ENCODE data around the gene NENF. TPM values are rescaled to one million over a fixed set of nuclear protein-coding genes. Genes with fewer than 3 reads are reported as not detected.
"Not testable (repeated sequence)": the region's sequence is repeated elsewhere in the genome, so short reads cannot be mapped to it uniquely, and the experiment has no call there.

The NENF gene
- total RNA-seq, 1 experiment from 2014 or later = 71.8 TPM

DNA sequence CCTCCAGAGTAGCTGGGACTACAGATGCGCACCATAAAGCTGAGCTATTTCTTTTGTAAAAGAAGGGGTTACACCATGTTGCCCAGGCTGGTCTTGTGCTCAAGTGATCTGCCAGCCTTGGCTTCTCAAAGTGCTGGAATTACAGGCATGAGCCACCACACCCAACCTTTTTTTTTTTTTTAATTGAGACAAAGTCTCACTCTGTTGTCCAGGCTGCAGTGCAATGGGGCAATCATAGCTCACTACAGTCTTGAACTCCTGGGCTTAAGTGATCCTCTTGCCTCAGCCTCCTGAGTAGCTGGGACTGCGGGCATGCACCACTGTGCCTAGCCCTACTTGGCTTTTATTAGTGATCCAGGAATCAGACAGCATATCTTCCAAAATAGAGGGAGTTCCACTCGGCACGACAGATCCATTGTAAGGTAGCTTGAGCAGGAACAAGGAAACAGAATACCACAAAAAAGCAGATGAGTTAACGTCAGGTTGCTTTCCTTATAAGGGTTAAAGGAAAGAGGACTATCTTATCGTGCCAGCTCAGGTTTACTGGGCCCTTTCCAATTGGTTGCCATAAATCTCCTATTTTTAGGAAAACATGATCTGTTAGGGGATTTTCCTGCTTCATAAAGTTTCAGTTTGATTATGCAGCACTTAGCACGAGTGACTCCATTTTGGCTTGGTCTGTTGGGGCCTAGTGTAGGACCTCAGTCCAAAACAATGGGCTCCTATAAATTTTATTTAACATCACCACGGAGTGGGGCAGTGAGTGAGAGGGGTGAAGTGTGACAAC, 45.2 kb downstream of the NENF start:
- Histone ChIP-seq H3K4me1 (replicated peaks; ENCODE audit: insufficient read depth) (peaks cover 19% of the 10 kb centered on the region), H3K27ac (no peak overlapping the region), H3K36me3 (ENCODE audit: low read depth) (no peaks in the 10 kb centered on the region), H3K4me2 (no peak overlapping the region), H4K20me1 (ENCODE audit: insufficient read depth) (no peaks in the 10 kb centered on the region), H2AFZ (no peak overlapping the region), H3K79me2 (ENCODE audit: low read depth) (no peaks in the 10 kb centered on the region), H3F3A (ENCODE audit: insufficient read depth, low read depth) (peaks cover 7% of the 10 kb centered on the region; the same call in 1 of the 2 replicates), H3K4me3 (no peak overlapping the region), H3K9me3 (ENCODE audit: insufficient read depth, low read depth) (no peaks in the 10 kb centered on the region), H3K27me3 (ENCODE audit: insufficient read depth, low read depth) (no peaks in the 10 kb centered on the region), H3K9me2 (ENCODE audit: insufficient read depth) (no peaks in the 10 kb centered on the region)
- ChIA-PET POLR2A (ENCODE audit: unreplicated experiment) (interaction anchor here (0.6 to 1.0 kb wide), 5 partner anchors 8 to 251 kb away, joined by 3 to 42 read pairs (median 5); no protein-coding TSS in a partner anchor), CTCF (interaction anchor here (0.5 to 2.0 kb wide), 7 partner anchors 20 to 380 kb away, joined by 3 to 12 read pairs (median 6); partner anchors contain the start of gene FLVCR1)
- TF ChIP-seq, protein P1, sequence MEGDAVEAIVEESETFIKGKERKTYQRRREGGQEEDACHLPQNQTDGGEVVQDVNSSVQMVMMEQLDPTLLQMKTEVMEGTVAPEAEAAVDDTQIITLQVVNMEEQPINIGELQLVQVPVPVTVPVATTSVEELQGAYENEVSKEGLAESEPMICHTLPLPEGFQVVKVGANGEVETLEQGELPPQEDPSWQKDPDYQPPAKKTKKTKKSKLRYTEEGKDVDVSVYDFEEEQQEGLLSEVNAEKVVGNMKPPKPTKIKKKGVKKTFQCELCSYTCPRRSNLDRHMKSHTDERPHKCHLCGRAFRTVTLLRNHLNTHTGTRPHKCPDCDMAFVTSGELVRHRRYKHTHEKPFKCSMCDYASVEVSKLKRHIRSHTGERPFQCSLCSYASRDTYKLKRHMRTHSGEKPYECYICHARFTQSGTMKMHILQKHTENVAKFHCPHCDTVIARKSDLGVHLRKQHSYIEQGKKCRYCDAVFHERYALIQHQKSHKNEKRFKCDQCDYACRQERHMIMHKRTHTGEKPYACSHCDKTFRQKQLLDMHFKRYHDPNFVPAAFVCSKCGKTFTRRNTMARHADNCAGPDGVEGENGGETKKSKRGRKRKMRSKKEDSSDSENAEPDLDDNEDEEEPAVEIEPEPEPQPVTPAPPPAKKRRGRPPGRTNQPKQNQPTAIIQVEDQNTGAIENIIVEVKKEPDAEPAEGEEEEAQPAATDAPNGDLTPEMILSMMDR (conservative IDR thresholded peaks at IDR 0.05) = no peak
- no peak for TF ChIP-seq EZH2 (IDR thresholded peaks at IDR 0.05; ENCODE audit: low read depth)
- BruUV-seq (replicated peaks) = no TSS peak
- intact Hi-C loops (cut with micrococcal nuclease; ENCODE audit: unreplicated experiment) = loop anchor here (1.0 to 5.0 kb wide), 6 partner anchors 34 to 304 kb away; partner anchors contain the start of gene ATF3
- DNase-seq = no peak

DNA sequence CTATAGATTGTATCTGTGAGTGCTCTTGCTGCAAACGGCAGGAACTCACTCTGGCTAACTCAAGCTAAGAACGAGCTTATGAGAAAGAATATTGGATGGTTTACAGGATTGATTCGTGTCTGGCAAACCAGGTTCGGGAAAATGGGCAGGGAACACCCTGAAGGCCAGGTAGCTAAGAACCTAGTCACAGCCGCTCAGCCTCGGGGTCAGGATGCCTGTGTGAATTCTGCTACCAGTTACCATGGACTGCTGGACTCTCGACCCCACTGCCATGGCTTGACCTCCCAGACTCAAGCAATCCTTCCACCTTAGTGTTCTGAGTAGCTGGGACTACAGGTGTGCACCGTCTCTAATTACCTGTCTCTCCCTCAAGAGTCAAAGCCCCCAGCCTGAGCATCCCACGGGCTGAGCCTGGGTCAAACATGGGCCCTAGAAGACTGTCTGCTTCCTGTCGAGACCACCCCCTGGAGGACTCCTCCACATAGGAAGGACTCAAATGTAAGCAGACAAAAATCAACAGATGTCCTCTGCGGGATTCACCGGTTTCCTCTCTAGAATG, 45.8 kb downstream of the NENF start:
- Histone ChIP-seq H3K9me3 (ENCODE audit: insufficient read depth, low read depth) (no peaks in the 10 kb centered on the region), H2AFZ (no peak overlapping the region), H3K36me3 (ENCODE audit: low read depth) (no peaks in the 10 kb centered on the region), H3K4me2 (no peak overlapping the region), H3K4me3 (no peak overlapping the region), H3K27me3 (ENCODE audit: insufficient read depth, low read depth) (no peaks in the 10 kb centered on the region), H3K4me1 (replicated peaks; ENCODE audit: insufficient read depth) (peaks cover 21% of the 10 kb centered on the region), H4K20me1 (ENCODE audit: insufficient read depth) (no peaks in the 10 kb centered on the region), H3F3A (ENCODE audit: insufficient read depth, low read depth) (peaks cover 7% of the 10 kb centered on the region; the same call in 1 of the 2 replicates), H3K27ac (no peak overlapping the region), H3K79me2 (ENCODE audit: low read depth) (no peaks in the 10 kb centered on the region), H3K9me2 (ENCODE audit: insufficient read depth) (no peaks in the 10 kb centered on the region)
- intact Hi-C loops (cut with micrococcal nuclease; ENCODE audit: unreplicated experiment) = loop anchor here (5.0 kb wide), 2 partner anchors 34 to 304 kb away; no protein-coding TSS in a partner anchor
- CTCF ChIA-PET = interaction anchor here (0.5 to 2.0 kb wide), 4 partner anchors 23 to 186 kb away, joined by 4 to 12 read pairs (median 10); no protein-coding TSS in a partner anchor
- no peak for DNase-seq
- no TSS peak for BruUV-seq (replicated peaks)
- TF ChIP-seq EZH2 (IDR thresholded peaks at IDR 0.05; ENCODE audit: low read depth) = no peak
- TF ChIP-seq, protein P1 (conservative IDR thresholded peaks at IDR 0.05) = no peak
- POLR2A ChIA-PET (ENCODE audit: unreplicated experiment) = no interaction called here

DNA sequence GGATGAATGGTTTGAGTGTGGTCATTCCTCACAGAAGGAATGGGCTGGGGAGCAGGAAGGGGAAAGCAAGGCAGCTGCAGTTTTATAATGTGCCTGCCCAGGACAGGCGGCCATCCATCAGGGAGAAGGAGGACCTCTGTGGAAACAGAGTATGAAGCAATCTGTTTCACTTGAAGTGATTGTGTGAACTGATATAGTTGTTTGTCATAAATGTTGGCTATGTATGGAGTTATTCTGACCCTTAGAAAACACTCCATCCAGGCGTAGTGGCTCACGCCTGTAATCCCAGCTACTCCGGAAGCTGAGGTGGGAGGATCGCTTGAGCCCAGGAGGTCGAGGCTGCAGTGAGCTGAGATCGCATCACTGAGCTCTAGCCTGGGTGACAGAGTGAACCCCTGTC, 46.5 kb downstream of the NENF start:
- no peak overlapping the region for H3K4me2 ChIP-seq
- H3K4me3 ChIP-seq = no peak overlapping the region
- H3F3A ChIP-seq (ENCODE audit: insufficient read depth, low read depth) = peaks cover 11% of the 10 kb centered on the region; the same call in 1 of the 2 replicates
- ChIA-PET CTCF (interaction anchor here (0.7 to 1.2 kb wide), 3 partner anchors 23 to 132 kb away, joined by 4 read pairs; no protein-coding TSS in a partner anchor), POLR2A (ENCODE audit: unreplicated experiment) (no interaction called here)
- intact Hi-C loops (cut with micrococcal nuclease; ENCODE audit: unreplicated experiment) = loop anchor here (5.0 kb wide), 2 partner anchors 33 to 303 kb away; no protein-coding TSS in a partner anchor
- H3K9me2 ChIP-seq (ENCODE audit: insufficient read depth) = no peaks in the 10 kb centered on the region
- H3K9me3 ChIP-seq (ENCODE audit: insufficient read depth, low read depth) = no peaks in the 10 kb centered on the region
- no peaks in the 10 kb centered on the region for H3K27me3 ChIP-seq (ENCODE audit: insufficient read depth, low read depth)
- no peak overlapping the region for H2AFZ ChIP-seq
- no peaks in the 10 kb centered on the region for H4K20me1 ChIP-seq (ENCODE audit: insufficient read depth)
- no peaks in the 10 kb centered on the region for H3K79me2 ChIP-seq (ENCODE audit: low read depth)
- H3K27ac ChIP-seq = no peak overlapping the region
- DNase-seq = no peak
- H3K36me3 ChIP-seq (ENCODE audit: low read depth) = no peaks in the 10 kb centered on the region
- H3K4me1 ChIP-seq (replicated peaks; ENCODE audit: insufficient read depth) = peaks cover 27% of the 10 kb centered on the region
- TF ChIP-seq EZH2 (IDR thresholded peaks at IDR 0.05; ENCODE audit: low read depth) = no peak
- TF ChIP-seq, protein P1 (conservative IDR thresholded peaks at IDR 0.05) = no peak
- BruUV-seq (replicated peaks) = no TSS peak

DNA sequence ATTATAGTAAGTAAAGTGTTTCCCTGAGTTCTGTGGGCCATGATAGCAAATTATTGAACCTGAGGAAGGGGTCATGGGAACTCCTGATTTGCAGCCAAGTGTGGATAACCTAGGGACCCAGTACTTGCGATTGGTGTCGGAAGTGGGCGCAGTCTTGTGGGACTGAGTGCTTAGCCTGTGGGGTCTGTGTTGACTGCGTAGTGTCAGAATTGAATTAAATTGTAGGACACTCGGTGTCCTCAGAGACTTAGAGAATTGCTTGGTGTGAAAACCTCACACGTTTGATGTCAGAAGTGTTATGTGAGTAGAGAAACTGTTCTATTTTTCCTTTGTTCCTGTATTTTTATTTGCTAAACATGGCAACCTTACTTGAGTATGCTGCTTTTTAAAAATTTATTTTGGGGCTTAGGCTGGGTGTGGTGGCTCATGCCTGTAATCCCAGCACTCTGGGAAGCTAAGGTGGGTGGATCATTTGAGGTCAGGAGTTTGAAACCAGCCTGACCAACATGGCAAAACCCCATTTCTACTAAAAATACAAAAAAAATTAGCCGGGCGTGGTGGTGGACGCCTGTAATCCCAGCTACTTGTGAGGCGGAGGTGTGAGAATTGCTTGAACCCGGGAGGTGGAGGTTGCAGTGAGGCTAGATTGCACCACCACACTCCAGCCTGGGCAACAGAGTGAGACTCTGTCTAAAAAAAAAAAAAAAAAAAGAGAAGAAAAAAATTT, 48.2 kb downstream of the NENF start:
- intact Hi-C loops (cut with micrococcal nuclease; ENCODE audit: unreplicated experiment); BruUV-seq (replicated peaks); H3K27ac ChIP-seq; H3K79me2 ChIP-seq (ENCODE audit: low read depth); H4K20me1 ChIP-seq (ENCODE audit: insufficient read depth); H2AFZ ChIP-seq; H3K4me2 ChIP-seq; H3K9me2 ChIP-seq (ENCODE audit: insufficient read depth); POLR2A ChIA-PET (ENCODE audit: unreplicated experiment); DNase-seq; H3K4me3 ChIP-seq; H3K9me3 ChIP-seq (ENCODE audit: insufficient read depth, low read depth); H3K27me3 ChIP-seq (ENCODE audit: insufficient read depth, low read depth); H3K36me3 ChIP-seq (ENCODE audit: low read depth): not testable (repeated sequence)
- CTCF ChIA-PET = interaction anchor here (0.6 kb wide), 1 partner anchor 94 kb away, joined by 5 read pairs; no protein-coding TSS in a partner anchor
- Histone ChIP-seq H3K4me1 (replicated peaks; ENCODE audit: insufficient read depth) (peaks cover 44% of the 10 kb centered on the region), H3F3A (ENCODE audit: insufficient read depth, low read depth) (peaks cover 27% of the 10 kb centered on the region)
